Gastrocnemius medialis (tissue), 4 donors: ENCODE results near the gene CBARP. TPM values are rescaled to one million over a fixed set of nuclear protein-coding genes. Genes with fewer than 3 reads are reported as not detected.

Experiments used
- ATAC-seq, 2 donors: fragments of 150-250 bp; one replicate each; pipeline ENCODE4 v1.9.1; 2016
- DNase-seq, 2 donors: peaks; one replicate each; pipeline ENCODE4 v3.0.0-alpha.2; 2019
- H3K27ac ChIP-seq, 4 donors: fragments of 200-600 bp; sonication (generic); 1 replicate in 1 of 4; 2 replicates in 3 of 4; pipeline ENCODE4 v1.5.1; 2016 to 2018; ENCODE audit warnings: mild to moderate bottlenecking in 2 of 4, moderate library complexity in 1 of 4
- H3K27me3 ChIP-seq, 3 donors: fragments of 200-600 bp; sonication (generic) in 2 of 3; 1 replicate in 1 of 3; 2 replicates in 2 of 3; pipeline versions ENCODE4 v1.5.1 to v1.6.0; 2016 to 2019; ENCODE audit warnings: mild to moderate bottlenecking in 1 of 3, moderate library complexity in 1 of 3
- H3K36me3 ChIP-seq, 2 donors: fragments of 200-600 bp; sonication (generic) in 1 of 2; one replicate each; pipeline ENCODE4 v1.5.1; 2017 to 2018
- H3K4me1 ChIP-seq, 2 donors: fragments of 200-600 bp; sonication (generic) in 1 of 2; one replicate each; pipeline ENCODE4 v1.5.1; 2016 to 2017; ENCODE audit warnings: mild to moderate bottlenecking in 2 of 2
- H3K4me3 ChIP-seq, 4 donors: fragments of 200-600 bp; sonication (generic) in 3 of 4; 1 replicate in 1 of 4; 2 replicates in 3 of 4; pipeline ENCODE4 v1.5.1; 2016 to 2019; ENCODE audit warnings: mild to moderate bottlenecking in 2 of 4
- H3K9me3 ChIP-seq, 3 donors: fragments of 200-600 bp; sonication (generic) in 2 of 3; 1 replicate in 1 of 3; 2 replicates in 2 of 3; pipeline ENCODE4 v1.5.1; 2016 to 2019
- POLR2A ChIP-seq, 2 donors: fragments of 450-650 bp; IDR thresholded peaks; one replicate each; pipeline ENCODE4 v1.6.1; 2017; ENCODE audit warnings: antibody characterized with exemption in 2 of 2, mild to moderate bottlenecking in 2 of 2, moderate library complexity in 2 of 2
- in situ Hi-C, 4 donors: fragments of 200-750 bp; cut with MboI; loops; one replicate each; pipeline versions ENCODE4 v1.15.0 to v1.8.0; 2017; ENCODE audit warnings: low sequenced_read_pairs in 4 of 4
- intact Hi-C: fragments of 100-400 bp; cut with DNase I; formaldehyde crosslinking; loops from one replicate; pipeline ENCODE4 v1.15.1; 2023; ENCODE audit warnings: low total_unique reads
- total RNA-seq, 4 donors: library from RNA; depleted of rRNA; stranded (reverse); fragments of >200 nt; gene quantifications; one replicate each; pipeline versions ENCODE4 v1.1.0 to v1.2.3, GENCODE V29; 2016
- TF ChIP-seq, protein P1 (sequence below), 5 experiments: fragments of 450-650 bp in 3 of 5; fragments of 200-600 bp in 2 of 5; sonication (generic) in 2 of 5; IDR thresholded peaks in 4 of 5; conservative IDR thresholded peaks in 1 of 5; 1 replicate in 4 of 5; 2 replicates in 1 of 5; pipeline ENCODE4 v1.5.1; 2016 to 2019; ENCODE audit warnings: antibody characterized with exemption in 5 of 5, mild to moderate bottlenecking in 3 of 5, moderate library complexity in 3 of 5

The CBARP gene, protein sequence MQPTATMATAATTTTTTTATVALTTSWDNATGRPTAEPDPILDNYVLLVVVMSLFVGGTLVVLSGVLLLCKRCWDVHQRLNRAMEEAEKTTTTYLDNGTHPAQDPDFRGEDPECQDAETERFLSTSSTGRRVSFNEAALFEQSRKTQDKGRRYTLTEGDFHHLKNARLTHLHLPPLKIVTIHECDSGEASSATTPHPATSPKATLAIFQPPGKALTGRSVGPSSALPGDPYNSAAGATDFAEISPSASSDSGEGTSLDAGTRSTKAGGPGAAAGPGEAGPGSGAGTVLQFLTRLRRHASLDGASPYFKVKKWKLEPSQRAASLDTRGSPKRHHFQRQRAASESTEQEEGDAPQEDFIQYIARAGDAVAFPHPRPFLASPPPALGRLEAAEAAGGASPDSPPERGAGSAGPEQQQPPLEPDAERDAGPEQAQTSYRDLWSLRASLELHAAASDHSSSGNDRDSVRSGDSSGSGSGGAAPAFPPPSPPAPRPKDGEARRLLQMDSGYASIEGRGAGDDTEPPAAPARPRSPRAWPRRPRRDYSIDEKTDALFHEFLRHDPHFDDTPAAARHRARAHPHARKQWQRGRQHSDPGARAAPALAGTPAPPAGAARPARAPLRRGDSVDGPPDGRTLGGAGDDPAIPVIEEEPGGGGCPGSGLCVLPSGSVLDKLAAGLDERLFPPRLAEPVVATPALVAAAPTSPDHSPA
- total RNA-seq, result 1 to 10 TPM in 1 of 4 donors, under 1 TPM in 3; 0.10 to 1.3 (median 0.53) TPM

- Histone ChIP-seq H3K9me3 (no peaks in the 10 kb centered on the region), H3K27ac (peak within 1 kb of the TSS; percentile 93 to 100 (median 97)), H3K4me3 (peak within 1 kb of the TSS; percentile 52 to 58 (median 54)), H3K36me3 (no peaks in the 10 kb centered on the region), H3K27me3 (peaks cover 4 to 6% (median 5%) of the 10 kb centered on the region in 3 donors), H3K4me1 (peaks cover 20 to 34% of the 10 kb centered on the region in 2 donors)
- intact Hi-C loops (no loop called here), in situ Hi-C loops (no loop called here)
- peak; percentile 33 to 47 for TF ChIP-seq POLR2A (IDR thresholded peaks at IDR 0.05)
- TF ChIP-seq, protein P1, sequence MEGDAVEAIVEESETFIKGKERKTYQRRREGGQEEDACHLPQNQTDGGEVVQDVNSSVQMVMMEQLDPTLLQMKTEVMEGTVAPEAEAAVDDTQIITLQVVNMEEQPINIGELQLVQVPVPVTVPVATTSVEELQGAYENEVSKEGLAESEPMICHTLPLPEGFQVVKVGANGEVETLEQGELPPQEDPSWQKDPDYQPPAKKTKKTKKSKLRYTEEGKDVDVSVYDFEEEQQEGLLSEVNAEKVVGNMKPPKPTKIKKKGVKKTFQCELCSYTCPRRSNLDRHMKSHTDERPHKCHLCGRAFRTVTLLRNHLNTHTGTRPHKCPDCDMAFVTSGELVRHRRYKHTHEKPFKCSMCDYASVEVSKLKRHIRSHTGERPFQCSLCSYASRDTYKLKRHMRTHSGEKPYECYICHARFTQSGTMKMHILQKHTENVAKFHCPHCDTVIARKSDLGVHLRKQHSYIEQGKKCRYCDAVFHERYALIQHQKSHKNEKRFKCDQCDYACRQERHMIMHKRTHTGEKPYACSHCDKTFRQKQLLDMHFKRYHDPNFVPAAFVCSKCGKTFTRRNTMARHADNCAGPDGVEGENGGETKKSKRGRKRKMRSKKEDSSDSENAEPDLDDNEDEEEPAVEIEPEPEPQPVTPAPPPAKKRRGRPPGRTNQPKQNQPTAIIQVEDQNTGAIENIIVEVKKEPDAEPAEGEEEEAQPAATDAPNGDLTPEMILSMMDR (IDR thresholded peaks at IDR 0.05 in 4 of 5, conservative IDR thresholded peaks at IDR 0.05 in 1 of 5), result no peak
- no peak for DNase-seq
- ATAC-seq, result no peak
Observed at GRCh38 chr19:1237754-1238368, at the start of gene CBARP. CBARP (minus strand) TSS chr19:1238005; CDS start chr19:1236100, 1,905 bp downstream.

DNA sequence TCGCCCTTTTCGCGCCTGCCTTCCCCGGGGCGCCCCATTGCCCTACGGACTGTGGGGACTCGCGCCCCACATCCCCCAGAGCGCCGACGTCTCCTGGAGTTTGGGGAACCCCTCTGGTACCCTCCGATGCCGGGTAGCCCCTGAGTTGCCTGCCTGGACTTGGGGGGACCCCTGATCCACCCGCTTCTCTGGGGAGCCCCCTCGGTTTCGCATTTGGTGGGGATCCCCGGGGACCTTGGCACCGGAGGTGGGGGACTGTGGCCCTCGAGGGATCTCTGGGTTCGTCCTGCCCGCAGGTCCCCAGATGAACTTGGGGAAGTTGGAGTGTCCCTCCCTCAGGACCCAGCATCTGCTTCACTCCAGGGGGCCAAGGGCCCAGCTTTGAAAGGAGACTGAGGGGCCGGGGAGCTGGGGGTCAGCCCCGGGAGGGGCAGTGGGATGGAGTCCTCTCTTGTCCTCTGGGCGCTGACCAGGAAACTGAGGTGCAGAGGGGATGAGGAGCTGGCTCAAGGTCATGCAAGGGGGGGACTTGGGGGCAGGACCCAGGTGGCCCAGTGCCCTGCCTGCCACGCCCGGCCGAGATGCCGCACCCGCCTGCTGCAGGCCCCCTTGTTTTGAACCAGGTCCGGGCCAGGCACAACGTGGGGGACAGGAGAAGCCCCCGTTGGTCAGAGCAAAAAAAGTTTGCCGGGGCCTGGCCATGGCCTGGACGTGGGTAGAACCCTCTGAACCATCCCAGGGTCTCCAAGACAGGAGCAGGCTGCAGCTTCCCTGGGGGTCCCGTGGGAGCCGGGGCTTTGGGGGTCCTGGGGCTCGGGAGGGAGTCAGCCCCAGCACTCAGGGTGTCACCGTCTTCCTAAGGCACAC, 48.9 kb upstream of the CBARP start:
- H3K9me3 ChIP-seq, result no peaks in the 10 kb centered on the region
- no peaks in the 10 kb centered on the region for H3K36me3 ChIP-seq
- peaks cover 0 to 6% of the 10 kb centered on the region in 2 donors for H3K4me1 ChIP-seq
- intact Hi-C loops (no loop called here), in situ Hi-C loops (no loop called here)
- DNase-seq (no peak), ATAC-seq (no peak)
- no peak overlapping the region for H3K27ac ChIP-seq
- H3K4me3 ChIP-seq, result no peak overlapping the region
- peaks cover 57 to 70% (median 66%) of the 10 kb centered on the region in 3 donors for H3K27me3 ChIP-seq
- TF ChIP-seq, protein P1 (IDR thresholded peaks at IDR 0.05 in 4 of 5, conservative IDR thresholded peaks at IDR 0.05 in 1 of 5), result no peak
- no peak for TF ChIP-seq POLR2A (IDR thresholded peaks at IDR 0.05)

DNA sequence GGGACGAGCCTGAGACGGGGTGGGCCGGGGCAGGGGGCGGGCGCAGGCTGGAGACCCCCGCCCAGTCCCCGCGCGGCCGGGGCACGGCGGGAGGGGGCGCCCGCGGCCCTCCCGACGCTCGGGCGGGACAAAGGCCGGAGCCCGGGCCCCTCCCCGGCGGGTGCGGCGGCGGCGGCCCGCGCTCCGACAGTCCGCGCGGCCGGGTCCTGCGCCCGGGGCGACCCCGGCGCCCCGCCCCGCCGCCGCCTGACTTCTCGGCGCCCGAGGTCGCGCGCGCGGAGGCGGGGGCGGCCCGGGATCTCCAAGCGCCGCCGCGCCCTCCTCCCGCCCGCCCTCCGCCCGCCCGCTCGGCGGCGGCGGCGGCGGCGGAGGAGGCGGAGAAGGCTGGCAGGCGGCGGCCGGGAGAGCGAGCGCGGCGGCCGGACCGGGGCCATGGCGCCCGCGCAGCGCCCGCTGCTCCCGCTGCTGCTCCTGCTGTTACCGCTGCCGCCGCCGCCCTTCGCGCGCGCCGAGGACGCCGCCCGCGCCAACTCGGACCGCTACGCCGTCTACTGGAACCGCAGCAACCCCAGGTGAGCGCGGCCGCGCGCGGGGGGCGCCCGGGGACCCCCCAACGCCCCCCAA, 48.0 kb upstream of the CBARP start, which contains the start of gene EFNA2:
Gene EFNA2 (plus strand): TSS at position 137 of the 624 bp plus-strand sequence. CDS start 296 bp downstream, at position 433.
- H3K27ac ChIP-seq, result no peak within 1 kb of the TSS
- no peak within 1 kb of the TSS for H3K4me3 ChIP-seq
- H3K36me3 ChIP-seq, result no peaks in the 10 kb centered on the region
- intact Hi-C loops, result no loop called here
- in situ Hi-C loops, result no loop called here
- H3K4me1 ChIP-seq, result peaks cover 0 to 6% of the 10 kb centered on the region in 2 donors
- H3K9me3 ChIP-seq, result no peaks in the 10 kb centered on the region
- H3K27me3 ChIP-seq, result peaks cover 49 to 61% (median 57%) of the 10 kb centered on the region in 3 donors
- TF ChIP-seq POLR2A (IDR thresholded peaks at IDR 0.05), result no peak
- TF ChIP-seq, protein P1 (IDR thresholded peaks at IDR 0.05 in 4 of 5, conservative IDR thresholded peaks at IDR 0.05 in 1 of 5), result no peak
- no peak for DNase-seq
- ATAC-seq, result no peak
